Calu3 (cell line): ENCODE results near the gene CLDN12. TPM values are rescaled to one million over a fixed set of nuclear protein-coding genes. Genes with fewer than 3 reads are reported as not detected.

Experiments used
- BruUV-seq: library from RNA; stranded (reverse); fragments of 400-500 nt; replicated peaks from 2 replicates; lab custom pipeline; 2021; lab: Mats Ljungman, UMichigan
- CTCF ChIA-PET: fragments of 300-600 bp; sonication (Branson Sonifier 250); formaldehyde crosslinking; loops from one replicate; lab custom pipeline; 2022; ENCODE audit warnings: antibody characterized with exemption; lab: Charles Lee
- DNase-seq: peaks from one replicate; pipeline ENCODE4 v3.0.0; 2022
- H3K27ac Mint-ChIP-seq: one replicate; pipeline ENCODE4 v1.8.0; 2022; ENCODE audit warnings: mixed read lengths; ENCODE audit not compliant: unreplicated experiment
- H3K27me3 Mint-ChIP-seq: one replicate; pipeline ENCODE4 v1.8.0; 2022; ENCODE audit warnings: mixed read lengths; ENCODE audit not compliant: unreplicated experiment
- H3K36me3 Mint-ChIP-seq: one replicate; pipeline ENCODE4 v1.8.0; 2022; ENCODE audit warnings: mild to moderate bottlenecking, moderate library complexity, mixed read lengths; ENCODE audit not compliant: insufficient read depth, unreplicated experiment
- H3K4me1 Mint-ChIP-seq: one replicate; pipeline ENCODE4 v1.8.0; 2022; ENCODE audit warnings: mild to moderate bottlenecking, low read depth, mixed read lengths; ENCODE audit not compliant: unreplicated experiment
- H3K4me3 Mint-ChIP-seq: one replicate; pipeline ENCODE4 v1.8.0; 2022; ENCODE audit warnings: mild to moderate bottlenecking, low read depth, moderate library complexity, mixed read lengths; ENCODE audit not compliant: unreplicated experiment
- H3K9me3 Mint-ChIP-seq: one replicate; pipeline ENCODE4 v1.8.0; 2022; ENCODE audit warnings: low read depth, mixed read lengths; ENCODE audit not compliant: unreplicated experiment
- intact Hi-C: fragments of 100-400 bp; cut with micrococcal nuclease; formaldehyde crosslinking; loops from one replicate; pipeline ENCODE4 v1.10.0; 2022; ENCODE audit not compliant: unreplicated experiment
- total RNA-seq: library from RNA; stranded (reverse); gene quantifications from 2 replicates; pipeline ENCODE4 v1.2.3, GENCODE V29; 2022
- TF ChIP-seq, protein P1 (sequence below): fragments of 200-600 bp; IDR thresholded peaks from one replicate; pipeline ENCODE4 v1.8.0; 2022; ENCODE audit warnings: antibody characterized with exemption; ENCODE audit not compliant: unreplicated experiment

Gene CLDN12
- total RNA-seq, 1 experiment from 2014 or later = 37.3 TPM

DNA sequence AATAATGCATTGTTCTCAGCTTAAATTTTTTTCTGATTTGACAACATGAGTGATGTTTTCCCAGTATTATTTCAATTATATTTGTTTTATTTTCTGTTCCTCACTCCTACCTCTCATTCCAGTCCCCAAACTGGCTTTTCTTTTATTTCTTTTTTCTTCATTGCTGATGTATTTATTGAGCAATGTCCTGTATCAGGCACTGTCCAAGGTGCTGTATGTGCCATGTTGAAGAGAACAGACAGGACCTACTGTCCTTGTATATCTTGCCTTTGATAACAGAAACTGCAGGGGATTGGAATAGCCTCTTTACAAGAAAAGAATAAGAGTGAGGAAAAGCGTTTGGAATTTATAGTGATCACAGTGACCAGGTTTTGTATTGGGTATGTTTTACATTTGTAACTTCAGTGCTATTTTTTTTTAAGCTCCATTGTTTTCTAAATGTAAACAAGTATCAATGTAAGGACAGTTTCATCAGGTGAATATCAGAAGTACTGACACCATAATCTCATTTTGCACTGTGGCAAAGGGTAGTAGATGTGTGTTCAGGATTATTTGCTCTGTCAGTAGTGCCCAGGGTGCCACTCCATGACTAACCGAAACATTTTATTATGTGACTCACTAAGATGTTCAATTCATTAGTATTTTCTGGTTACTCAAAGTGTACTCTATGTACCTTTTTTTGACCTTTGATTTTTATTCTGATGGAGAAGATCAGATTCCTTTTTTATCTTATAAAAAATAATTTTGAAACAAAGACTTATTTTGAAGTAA lies 15.6 kb upstream of the CLDN12 start:
- Mint-ChIP-seq H3K27me3 (no peaks in the 10 kb centered on the region), H3K36me3 (peaks cover 8% of the 10 kb centered on the region), H3K9me3 (peaks cover 2% of the 10 kb centered on the region), H3K4me3 (no peak overlapping the region), H3K4me1 (no peaks in the 10 kb centered on the region), H3K27ac (no peak overlapping the region)
- CTCF ChIA-PET = interaction anchor here (0.6 kb wide), 1 partner anchor 49 kb away, joined by 3 read pairs; no protein-coding TSS in a partner anchor
- intact Hi-C loops = no loop called here
- no TSS peak for BruUV-seq
- no peak for DNase-seq
- TF ChIP-seq, protein P1, sequence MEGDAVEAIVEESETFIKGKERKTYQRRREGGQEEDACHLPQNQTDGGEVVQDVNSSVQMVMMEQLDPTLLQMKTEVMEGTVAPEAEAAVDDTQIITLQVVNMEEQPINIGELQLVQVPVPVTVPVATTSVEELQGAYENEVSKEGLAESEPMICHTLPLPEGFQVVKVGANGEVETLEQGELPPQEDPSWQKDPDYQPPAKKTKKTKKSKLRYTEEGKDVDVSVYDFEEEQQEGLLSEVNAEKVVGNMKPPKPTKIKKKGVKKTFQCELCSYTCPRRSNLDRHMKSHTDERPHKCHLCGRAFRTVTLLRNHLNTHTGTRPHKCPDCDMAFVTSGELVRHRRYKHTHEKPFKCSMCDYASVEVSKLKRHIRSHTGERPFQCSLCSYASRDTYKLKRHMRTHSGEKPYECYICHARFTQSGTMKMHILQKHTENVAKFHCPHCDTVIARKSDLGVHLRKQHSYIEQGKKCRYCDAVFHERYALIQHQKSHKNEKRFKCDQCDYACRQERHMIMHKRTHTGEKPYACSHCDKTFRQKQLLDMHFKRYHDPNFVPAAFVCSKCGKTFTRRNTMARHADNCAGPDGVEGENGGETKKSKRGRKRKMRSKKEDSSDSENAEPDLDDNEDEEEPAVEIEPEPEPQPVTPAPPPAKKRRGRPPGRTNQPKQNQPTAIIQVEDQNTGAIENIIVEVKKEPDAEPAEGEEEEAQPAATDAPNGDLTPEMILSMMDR = no peak

- Mint-ChIP-seq H3K36me3 (peaks cover 9% of the 10 kb centered on the region), H3K4me3 (no peak overlapping the region), H3K4me1 (no peaks in the 10 kb centered on the region), H3K27ac (no peak overlapping the region), H3K9me3 (peaks cover 6% of the 10 kb centered on the region), H3K27me3 (no peaks in the 10 kb centered on the region)
- no TSS peak for BruUV-seq
- intact Hi-C loops = no loop called here
- CTCF ChIA-PET = interaction anchor here (0.6 kb wide), 1 partner anchor 1336 kb away, joined by 4 read pairs; no protein-coding TSS in a partner anchor
- no peak for DNase-seq
- TF ChIP-seq, protein P1 = no peak
These were observed 12.3 kb upstream of the CLDN12 start for GRCh38 chr7:90390926-90391325.

DNA sequence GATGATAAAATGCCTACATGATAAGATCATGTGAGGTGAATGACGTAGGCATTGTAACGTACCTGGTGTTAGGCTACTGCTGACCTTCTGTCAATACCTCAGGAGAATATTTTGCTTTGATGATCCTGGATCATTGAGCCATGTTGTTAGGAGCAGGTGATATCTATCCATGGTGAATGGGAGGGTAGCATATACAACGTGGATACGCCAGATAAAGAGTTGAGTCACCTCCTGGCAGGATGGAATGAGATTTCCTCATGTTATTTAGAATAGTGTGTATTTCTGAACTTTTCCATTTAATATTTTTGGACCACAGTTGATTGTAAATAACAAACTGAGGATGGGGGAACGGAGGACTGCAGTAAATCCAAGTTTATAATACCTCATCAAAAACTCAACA lies 11.8 kb upstream of the CLDN12 start:
- TF ChIP-seq, protein P1 = no peak
- no TSS peak for BruUV-seq
- no peak for DNase-seq
- Mint-ChIP-seq H3K27me3 (no peaks in the 10 kb centered on the region), H3K9me3 (peaks cover 6% of the 10 kb centered on the region), H3K27ac (no peak overlapping the region), H3K36me3 (peaks cover 5% of the 10 kb centered on the region), H3K4me3 (no peak overlapping the region), H3K4me1 (no peaks in the 10 kb centered on the region)
- intact Hi-C loops = no loop called here
- CTCF ChIA-PET = interaction anchor here (0.6 kb wide), 1 partner anchor 1944 kb away, joined by 3 read pairs; no protein-coding TSS in a partner anchor

GRCh38 chr7:90396420-90396819 lies 6.8 kb upstream of the CLDN12 start:
- TF ChIP-seq, protein P1 = no peak
- intact Hi-C loops = no loop called here
- no peak for DNase-seq
- CTCF ChIA-PET = no interaction called here
- no TSS peak for BruUV-seq
- Mint-ChIP-seq H3K36me3 (peaks cover 5% of the 10 kb centered on the region), H3K4me3 (no peak overlapping the region), H3K4me1 (no peaks in the 10 kb centered on the region), H3K27ac (no peak overlapping the region), H3K27me3 (no peaks in the 10 kb centered on the region), H3K9me3 (peaks cover 11% of the 10 kb centered on the region)
